Spleen (tissue), 11 donors: ENCODE data around the gene CDC42SE1. TPM values are rescaled to one million over a fixed set of nuclear protein-coding genes. Genes with fewer than 3 reads are reported as not detected.

Source experiments
- DNase-seq: peaks from one replicate; pipeline ENCODE4 v3.0.0-alpha.2; 2020
- H3K27ac ChIP-seq, 8 donors: fragments of 200-600 bp; sonication (generic) in 7 of 8; 1 replicate in 4 of 8; 2 replicates in 4 of 8; pipeline versions ENCODE4 v1.5.0 to v1.8.0; 2016 to 2021; ENCODE audit warnings: inconsistent platforms in 4 of 8, mild to moderate bottlenecking in 4 of 8, moderate library complexity in 1 of 8
- H3K27me3 ChIP-seq, 7 donors: fragments of 200-600 bp; sonication (generic) in 6 of 7; replicated peaks in 1 of 7; 1 replicate in 4 of 7; 2 replicates in 3 of 7; pipeline versions ENCODE4 v1.5.0 to v1.8.0; 2016 to 2021; ENCODE audit warnings: inconsistent platforms in 3 of 7, mild to moderate bottlenecking in 1 of 7
- H3K36me3 ChIP-seq, 6 donors: fragments of 200-600 bp; sonication (generic) in 5 of 6; 1 replicate in 4 of 6; 2 replicates in 2 of 6; pipeline versions ENCODE4 v1.5.0 to v1.8.0; 2016 to 2021; ENCODE audit warnings: inconsistent platforms in 2 of 6
- H3K4me1 ChIP-seq, 6 donors: fragments of 200-600 bp; sonication (generic) in 5 of 6; 1 replicate in 3 of 6; 2 replicates in 3 of 6; pipeline versions ENCODE4 v1.5.0 to v1.8.0; 2016 to 2021; ENCODE audit warnings: inconsistent platforms in 3 of 6
- H3K4me3 ChIP-seq, 8 donors: fragments of 200-600 bp; sonication (generic) in 7 of 8; 1 replicate in 4 of 8; 2 replicates in 4 of 8; pipeline versions ENCODE4 v1.5.0 to v1.8.0; 2016 to 2021; ENCODE audit warnings: inconsistent platforms in 4 of 8, mild to moderate bottlenecking in 4 of 8, moderate library complexity in 2 of 8
- H3K9me3 ChIP-seq, 8 donors: fragments of 200-600 bp; sonication (generic) in 7 of 8; 1 replicate in 4 of 8; 2 replicates in 4 of 8; pipeline versions ENCODE4 v1.5.0 to v1.8.0; 2016 to 2021; ENCODE audit warnings: inconsistent platforms in 4 of 8
- POLR2A ChIP-seq, 3 donors: fragments of 450-650 bp; IDR thresholded peaks; one replicate each; pipeline ENCODE4 v1.5.1; 2017; ENCODE audit warnings: antibody characterized with exemption in 3 of 3, mild to moderate bottlenecking in 1 of 3
- POLR2AphosphoS5 ChIP-seq, 3 donors: sonication (generic); formaldehyde crosslinking; IDR thresholded peaks; one replicate each; pipeline ENCODE4 v1.5.1; 2017; ENCODE audit warnings: antibody characterized with exemption in 3 of 3
- WGBS, 5 donors: extraction: QIAGEN DNeasy Blood & Tissue Kit in 3 of 5; methylation state at CpG; one replicate each; pipeline versions ENCODE4 v1.1.5 to v1.1.7; 2013 to 2018; 5-methylcytosine and 5-hydroxymethylcytosine counted together
- intact Hi-C: fragments of 100-400 bp; cut with DNase I; formaldehyde crosslinking; loops from one replicate; pipeline ENCODE4 v1.15.0; 2023; ENCODE audit warnings: low total_unique reads
- polyA plus RNA-seq, 3 donors: library from polyadenylated mRNA; stranded (reverse); fragments of 200-250 nt; gene quantifications; one replicate each; pipeline ENCODE4 v1.2.1, GENCODE V29; 2013
- total RNA-seq, 7 donors: library from RNA; depleted of rRNA in 3 of 7; stranded (reverse); fragments of >200 nt in 3 of 7; fragmentation: NEBNext Ultra II Directional in 4 of 7; extraction: Animal tissue kit (Norgen Biotek cat#: 25700) in 4 of 7; gene quantifications; one replicate each; pipeline versions ENCODE4 v1.1.0 to v1.2.1, GENCODE V29; 2016 to 2021
- TF ChIP-seq, protein P1 (sequence below), 11 experiments: fragments of 200-600 bp in 7 of 11; fragments of 450-650 bp in 4 of 11; sonication (generic) in 4 of 11; IDR thresholded peaks in 8 of 11; conservative IDR thresholded peaks in 3 of 11; 1 replicate in 7 of 11; 2 replicates in 4 of 11; pipeline versions ENCODE4 v1.4.0 to v1.8.0; 2016 to 2021; ENCODE audit warnings: antibody characterized with exemption in 11 of 11, inconsistent platforms in 4 of 11, mild to moderate bottlenecking in 1 of 11
- donor health status: healthy with polysubstance abuse.
- donor health status: DM: no; HTN: no; CAD: no; lungs with moderate emphysema.
- donor health status: DM: no; HTN: no; CAD: no.
- donor health status: Bipolar disorder and iron deficiency.
- donor health status: healthy.
- donor health status: DM: no; HTN: no; CAD: no.
- donor health status: DM: yes; HTN: yes; CAD: no.

Gene CDC42SE1
- total and polyA plus RNA-seq, 10 donors = 57.0 to 245 (median 188) TPM

DNA sequence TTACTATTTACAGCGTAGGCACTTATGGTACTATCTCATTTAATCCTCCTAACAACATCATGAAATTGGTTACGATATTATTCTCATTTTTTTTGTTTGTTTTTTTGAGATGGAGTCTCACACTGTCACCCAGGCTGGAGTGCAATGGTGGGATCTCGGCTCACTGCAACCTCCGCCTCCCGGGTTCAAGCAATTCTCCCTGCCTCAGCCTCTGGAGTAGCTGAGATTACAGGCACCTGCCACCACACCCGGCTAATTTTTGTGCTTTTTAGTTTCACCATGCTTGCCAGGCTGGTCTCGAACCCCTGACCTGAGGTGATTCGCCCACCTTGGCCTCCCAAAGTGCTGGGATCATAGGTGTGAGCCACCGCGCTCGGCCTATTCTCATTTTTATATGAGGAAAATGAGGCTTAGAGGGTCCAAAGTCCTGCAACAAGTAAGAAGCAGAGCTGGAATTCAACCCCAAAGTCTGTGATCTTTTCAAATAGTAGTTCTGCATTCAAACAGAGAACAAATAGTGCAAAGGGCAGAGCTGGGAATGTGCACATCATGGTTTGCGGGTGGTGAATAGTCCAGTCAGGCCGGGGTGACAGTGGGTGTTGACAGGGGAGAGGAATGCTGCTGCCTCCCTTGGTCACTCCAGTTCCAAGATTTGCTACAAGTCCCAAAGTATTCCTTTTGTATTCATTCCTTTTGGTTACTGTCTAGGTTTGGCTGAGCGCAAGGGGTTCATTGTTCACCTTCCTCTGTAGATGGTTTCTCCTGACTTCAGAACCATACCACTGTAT, 46.5 kb downstream of the CDC42SE1 start:
- Histone ChIP-seq H3K4me1 (peaks cover 14 to 67% (median 51%) of the 10 kb centered on the region in 6 donors), H3K4me3 (no peak overlapping the region), H3K9me3 (no peaks in the 10 kb centered on the region), H3K27ac (peak overlapping the region in 6 of 8 donors; percentile 51 to 79 (median 60)), H3K36me3 (peaks cover 0 to 24% (median 4%) of the 10 kb centered on the region in 6 donors), H3K27me3 (no peaks in the 10 kb centered on the region)
- WGBS, 5 donors = 88 to 97% (median 93%) methylated on average over 14 of the region's 14 CpGs
- peak in 1 of 3 donors; percentile 13 for TF ChIP-seq POLR2AphosphoS5 (IDR thresholded peaks at IDR 0.05)
- TF ChIP-seq, protein P1, sequence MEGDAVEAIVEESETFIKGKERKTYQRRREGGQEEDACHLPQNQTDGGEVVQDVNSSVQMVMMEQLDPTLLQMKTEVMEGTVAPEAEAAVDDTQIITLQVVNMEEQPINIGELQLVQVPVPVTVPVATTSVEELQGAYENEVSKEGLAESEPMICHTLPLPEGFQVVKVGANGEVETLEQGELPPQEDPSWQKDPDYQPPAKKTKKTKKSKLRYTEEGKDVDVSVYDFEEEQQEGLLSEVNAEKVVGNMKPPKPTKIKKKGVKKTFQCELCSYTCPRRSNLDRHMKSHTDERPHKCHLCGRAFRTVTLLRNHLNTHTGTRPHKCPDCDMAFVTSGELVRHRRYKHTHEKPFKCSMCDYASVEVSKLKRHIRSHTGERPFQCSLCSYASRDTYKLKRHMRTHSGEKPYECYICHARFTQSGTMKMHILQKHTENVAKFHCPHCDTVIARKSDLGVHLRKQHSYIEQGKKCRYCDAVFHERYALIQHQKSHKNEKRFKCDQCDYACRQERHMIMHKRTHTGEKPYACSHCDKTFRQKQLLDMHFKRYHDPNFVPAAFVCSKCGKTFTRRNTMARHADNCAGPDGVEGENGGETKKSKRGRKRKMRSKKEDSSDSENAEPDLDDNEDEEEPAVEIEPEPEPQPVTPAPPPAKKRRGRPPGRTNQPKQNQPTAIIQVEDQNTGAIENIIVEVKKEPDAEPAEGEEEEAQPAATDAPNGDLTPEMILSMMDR (IDR thresholded peaks at IDR 0.05 in 8 of 11, conservative IDR thresholded peaks at IDR 0.05 in 3 of 11) = no peak
- DNase-seq = no peak
- intact Hi-C loops = no loop called here

DNA sequence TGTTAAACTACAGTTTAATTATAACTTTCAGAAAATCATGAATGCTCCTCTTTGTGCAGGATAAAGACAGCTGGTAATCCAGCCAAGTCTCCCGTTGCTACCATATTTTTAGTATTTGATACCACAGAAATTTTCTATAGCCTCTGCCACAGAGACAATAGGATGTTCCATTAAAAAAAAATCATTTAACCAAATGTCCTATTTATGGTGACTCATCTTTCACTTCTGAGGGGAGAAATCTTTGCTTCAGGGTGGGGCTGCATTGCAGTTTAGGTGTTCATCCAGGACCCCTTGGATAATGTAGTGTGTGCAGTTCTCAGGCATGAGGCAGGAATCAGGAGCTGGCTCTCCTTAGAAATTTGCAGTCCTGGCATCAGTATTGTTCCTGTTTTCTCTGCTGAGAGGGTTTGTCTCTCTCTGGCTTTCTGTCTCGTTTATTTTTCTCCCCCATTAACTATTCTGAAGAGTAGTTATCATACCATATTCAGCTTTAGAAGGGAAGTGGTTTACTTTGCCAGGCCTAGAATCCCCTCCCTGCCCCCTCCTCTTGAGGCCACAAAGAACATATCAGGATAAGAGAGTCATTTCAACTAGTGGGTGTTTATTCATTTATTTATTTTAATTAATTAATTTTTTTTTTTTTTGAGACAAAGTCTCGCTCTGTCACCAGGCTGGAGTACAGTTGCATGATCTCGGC, 48.1 kb downstream of the CDC42SE1 start:
- intact Hi-C loops = no loop called here
- WGBS, 5 donors = 60 to 68% (median 67%) methylated on average over 4 of the region's 4 CpGs
- Histone ChIP-seq H3K4me3 (no peak overlapping the region), H3K27me3 (no peaks in the 10 kb centered on the region), H3K9me3 (no peaks in the 10 kb centered on the region), H3K4me1 (peaks cover 26 to 82% (median 67%) of the 10 kb centered on the region in 6 donors), H3K27ac (peak overlapping the region in 5 of 8 donors; percentile 1 to 61 (median 54)), H3K36me3 (peaks cover 0 to 15% (median 0%) of the 10 kb centered on the region in 6 donors)
- TF ChIP-seq POLR2A (IDR thresholded peaks at IDR 0.05) (no peak), POLR2AphosphoS5 (IDR thresholded peaks at IDR 0.05) (no peak)
- TF ChIP-seq, protein P1 (IDR thresholded peaks at IDR 0.05 in 8 of 11, conservative IDR thresholded peaks at IDR 0.05 in 3 of 11) = no peak
- DNase-seq = no peak

DNA sequence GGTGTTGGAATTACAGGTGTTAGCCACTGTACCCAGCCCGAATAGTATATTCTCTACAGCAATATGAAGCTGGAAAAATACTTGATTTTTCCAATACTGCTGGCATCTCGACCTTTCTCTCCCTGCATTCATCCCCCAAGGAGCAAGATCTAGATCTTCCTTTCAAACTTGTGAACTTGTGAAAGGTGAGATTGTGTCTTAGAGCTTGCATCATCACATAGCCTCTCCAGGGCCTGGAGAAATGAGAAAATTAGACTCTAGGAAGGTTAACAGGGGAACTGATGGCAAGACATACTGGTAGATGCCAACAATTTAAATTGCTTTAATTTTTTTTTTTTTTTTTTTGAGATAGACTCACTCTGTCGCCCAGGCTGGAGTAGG, 49.1 kb downstream of the CDC42SE1 start:
- H3K27ac ChIP-seq = no peak overlapping the region
- intact Hi-C loops = no loop called here
- peaks cover 0 to 9% (median 0%) of the 10 kb centered on the region in 6 donors for H3K36me3 ChIP-seq
- H3K9me3 ChIP-seq = no peaks in the 10 kb centered on the region
- TF ChIP-seq POLR2AphosphoS5 (IDR thresholded peaks at IDR 0.05) = no peak
- TF ChIP-seq, protein P1 (IDR thresholded peaks at IDR 0.05 in 8 of 11, conservative IDR thresholded peaks at IDR 0.05 in 3 of 11) = no peak
- no peak for TF ChIP-seq POLR2A (IDR thresholded peaks at IDR 0.05)
- no peak overlapping the region for H3K4me3 ChIP-seq
- WGBS, 5 donors = 85 to 97% (median 94%) methylated on average over 3 of the region's 3 CpGs
- DNase-seq = no peak
- H3K27me3 ChIP-seq = no peaks in the 10 kb centered on the region
- peaks cover 30 to 92% (median 76%) of the 10 kb centered on the region in 6 donors for H3K4me1 ChIP-seq
